ENCODE measurements around the gene IL1RAPL1.
"Not testable (repeated sequence)": the region's sequence is repeated elsewhere in the genome, so short reads cannot be mapped to it uniquely, and the experiment has no call there.

The IL1RAPL1 gene

GRCh38 chrX:28766561-28766960 lies 179.3 kb downstream of the IL1RAPL1 start:
- not testable (repeated sequence) for DNase-seq (ENCODE audit: low read depth in 2 of 2, low spot score in 1 of 2)

- no peak for DNase-seq (ENCODE audit: low read depth in 2 of 2, low spot score in 1 of 2)
Observed at GRCh38 chrX:28773807-28774206, 186.6 kb downstream of the IL1RAPL1 start.

GRCh38 chrX:28787206-28787605 lies 200.0 kb downstream of the IL1RAPL1 start:
- no peak for DNase-seq (ENCODE audit: low read depth in 2 of 2, low spot score in 1 of 2)

- DNase-seq (ENCODE audit: low read depth in 2 of 2, low spot score in 1 of 2): not testable (repeated sequence)
Observed at GRCh38 chrX:28800671-28801070, 213.4 kb downstream of the IL1RAPL1 start.

- DNase-seq (ENCODE audit: low read depth in 2 of 2, low spot score in 1 of 2): no peak
Observed at GRCh38 chrX:28802625-28803024, 215.4 kb downstream of the IL1RAPL1 start.

- no peak for DNase-seq (ENCODE audit: low read depth in 2 of 2, low spot score in 1 of 2)
Observed at GRCh38 chrX:28835991-28836390, 248.7 kb downstream of the IL1RAPL1 start.

GRCh38 chrX:28843817-28844216 lies 256.6 kb downstream of the IL1RAPL1 start:
- no peak for DNase-seq (ENCODE audit: low read depth in 2 of 2, low spot score in 1 of 2)

- DNase-seq (ENCODE audit: low read depth in 2 of 2, low spot score in 1 of 2): no peak
Observed at GRCh38 chrX:28847423-28847822, 260.2 kb downstream of the IL1RAPL1 start.

- DNase-seq (ENCODE audit: low read depth in 2 of 2, low spot score in 1 of 2): no peak
Observed at GRCh38 chrX:28848707-28849106, 261.5 kb downstream of the IL1RAPL1 start.

- DNase-seq (ENCODE audit: low read depth in 2 of 2, low spot score in 1 of 2): no peak
Observed at GRCh38 chrX:28850955-28851354, 263.7 kb downstream of the IL1RAPL1 start.

- DNase-seq (ENCODE audit: low read depth in 2 of 2, low spot score in 1 of 2): no peak
Observed at GRCh38 chrX:28851871-28852270, 264.6 kb downstream of the IL1RAPL1 start.

GRCh38 chrX:28854637-28855036 lies 267.4 kb downstream of the IL1RAPL1 start:
- DNase-seq (ENCODE audit: low read depth in 2 of 2, low spot score in 1 of 2): no peak

- no peak for DNase-seq (ENCODE audit: low read depth in 2 of 2, low spot score in 1 of 2)
Observed at GRCh38 chrX:28876408-28876807, 289.2 kb downstream of the IL1RAPL1 start.

GRCh38 chrX:28876901-28877300 lies 289.7 kb downstream of the IL1RAPL1 start:
- no peak for DNase-seq (ENCODE audit: low read depth in 2 of 2, low spot score in 1 of 2)

- no peak for DNase-seq (ENCODE audit: low read depth in 2 of 2, low spot score in 1 of 2)
Observed at GRCh38 chrX:28880136-28880535, 292.9 kb downstream of the IL1RAPL1 start.

- DNase-seq (ENCODE audit: low read depth in 2 of 2, low spot score in 1 of 2): no peak
Observed at GRCh38 chrX:28884823-28885222, 297.6 kb downstream of the IL1RAPL1 start.

- DNase-seq (ENCODE audit: low read depth in 2 of 2, low spot score in 1 of 2): no peak
Observed at GRCh38 chrX:28888416-28888815, 301.2 kb downstream of the IL1RAPL1 start.

GRCh38 chrX:28889591-28890090 lies 302.4 kb downstream of the IL1RAPL1 start:
- no peak for DNase-seq (ENCODE audit: low read depth in 2 of 2, low spot score in 1 of 2)

- DNase-seq (ENCODE audit: low read depth in 2 of 2, low spot score in 1 of 2): no peak
Observed at GRCh38 chrX:28901637-28902036, 314.4 kb downstream of the IL1RAPL1 start.

- DNase-seq (ENCODE audit: low read depth in 2 of 2, low spot score in 1 of 2): no peak
Observed at GRCh38 chrX:28910487-28910886, 323.2 kb downstream of the IL1RAPL1 start.

- DNase-seq (ENCODE audit: low read depth in 2 of 2, low spot score in 1 of 2): no peak
Observed at GRCh38 chrX:28920153-28920943, 333.1 kb downstream of the IL1RAPL1 start.

GRCh38 chrX:28922106-28922505 lies 334.9 kb downstream of the IL1RAPL1 start:
- DNase-seq (ENCODE audit: low read depth in 2 of 2, low spot score in 1 of 2): no peak

GRCh38 chrX:28946846-28947245 lies 359.6 kb downstream of the IL1RAPL1 start:
- DNase-seq (ENCODE audit: low read depth in 2 of 2, low spot score in 1 of 2): no peak

Measured in stimulated activated CD8-positive, alpha-beta memory T cell treated with anti-CD3 and anti-CD28 coated beads, Interleukin-4, amount 100 ng/mL, for 4 hours (primary cell).